Stimulated activated CD8-positive, alpha-beta memory T cell treated with anti-CD3 and anti-CD28 coated beads, Interleukin-4, amount 100 ng/mL, for 24 hours (primary cell): ENCODE results near the gene TCF3.

ENCODE experiments used
- DNase-seq: peaks from one replicate; pipeline ENCODE4 v3.0.0-alpha.2; 2020; ENCODE audit warnings: low read depth

TCF3 gene

DNA sequence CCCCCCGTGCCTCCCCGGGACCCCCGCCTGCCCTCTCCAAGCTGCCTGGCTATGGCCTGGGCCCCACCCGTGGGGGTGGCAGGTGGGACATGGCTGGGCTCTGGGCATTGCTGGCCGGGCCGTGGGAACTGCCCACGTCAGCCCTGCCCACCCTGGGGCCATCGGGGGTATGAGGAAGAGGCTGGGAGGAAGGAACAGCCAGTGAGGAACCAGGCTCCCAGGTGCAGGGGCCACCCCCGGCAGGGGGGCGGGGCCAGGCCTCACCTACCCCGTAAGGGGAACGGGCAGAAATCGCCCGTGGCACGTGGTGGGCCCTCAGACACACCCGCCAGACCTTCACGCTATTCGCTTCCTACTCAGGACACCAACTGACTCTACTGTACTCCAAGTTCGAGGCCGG lies 22.4 kb downstream of the TCF3 start:
- no peak for DNase-seq

DNA sequence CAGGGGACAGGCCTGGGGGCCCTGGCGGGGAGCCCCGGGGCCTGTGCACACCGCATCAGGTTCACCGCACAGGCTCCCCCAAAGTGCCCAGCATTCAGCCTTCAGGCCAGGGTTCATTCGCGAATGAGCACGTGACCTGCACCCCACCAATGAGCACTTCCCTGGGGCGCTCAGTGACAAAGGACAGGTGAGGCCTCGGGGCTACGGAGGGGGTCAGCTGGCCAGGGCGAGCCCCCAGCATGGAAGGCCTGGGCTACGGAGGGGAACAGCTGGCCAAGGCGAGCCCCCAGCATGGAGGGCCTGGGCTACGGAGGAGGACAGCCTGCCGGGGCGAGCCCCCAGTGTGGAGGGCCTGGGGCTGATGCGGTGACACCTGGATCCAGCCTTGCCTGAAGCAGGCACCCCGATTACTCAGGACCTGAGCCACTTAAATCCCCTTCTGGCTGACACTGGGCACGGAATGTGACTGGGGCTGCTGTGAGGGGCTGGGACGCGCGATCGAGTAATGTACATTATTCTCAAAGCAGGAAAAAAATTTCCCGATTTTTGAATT lies 23.1 kb downstream of the TCF3 start:
- no peak for DNase-seq

DNA sequence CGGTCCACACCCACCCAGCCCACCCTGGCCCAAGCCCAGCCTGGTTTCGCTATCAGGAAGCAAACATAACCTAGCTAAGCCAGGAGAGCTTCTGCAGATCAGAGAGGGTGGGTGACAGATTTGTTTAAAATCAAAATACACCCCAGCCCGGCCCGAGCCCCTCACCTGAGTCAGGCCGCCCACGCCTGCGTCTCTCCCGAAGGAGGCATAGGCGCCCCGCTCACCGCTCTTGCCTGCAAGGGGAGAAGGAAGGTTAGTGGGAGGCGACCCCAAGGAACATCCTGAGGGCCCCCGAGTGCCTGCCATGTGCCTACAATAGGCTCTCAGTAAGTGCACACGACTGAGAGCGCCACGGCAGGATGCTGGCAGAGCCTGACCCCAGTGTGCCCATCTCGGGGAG lies 25.2 kb downstream of the TCF3 start:
- DNase-seq: no peak

DNA sequence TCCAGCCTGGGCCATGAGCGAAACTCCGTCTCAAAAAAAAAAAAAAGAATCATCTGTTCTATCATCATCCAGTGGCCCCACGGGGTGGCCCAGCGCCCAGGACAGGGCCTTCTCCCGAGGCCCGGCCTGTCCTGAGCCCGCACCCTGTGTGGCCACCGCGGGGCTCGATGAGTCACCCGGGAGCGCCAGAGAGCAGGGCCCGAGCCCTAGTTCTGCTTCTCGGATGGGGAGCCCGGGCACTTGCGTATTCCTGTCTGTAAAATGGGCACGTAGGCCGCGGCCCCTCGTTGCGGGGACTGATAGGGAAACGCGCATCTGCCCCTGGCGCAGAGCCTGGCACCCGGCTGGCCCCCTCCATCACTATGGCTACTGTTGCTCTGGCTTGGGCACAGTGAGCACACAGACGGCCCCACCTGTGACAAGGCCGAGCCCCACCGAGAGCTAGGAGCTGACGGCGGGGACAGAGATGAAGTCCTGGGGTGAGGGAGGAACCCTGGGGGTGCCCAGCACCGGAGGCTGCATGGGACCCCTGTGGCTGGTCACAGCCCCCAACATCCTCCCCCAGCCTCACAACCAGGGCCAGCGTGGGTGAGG lies 25.9 kb downstream of the TCF3 start:
- no peak for DNase-seq

DNA sequence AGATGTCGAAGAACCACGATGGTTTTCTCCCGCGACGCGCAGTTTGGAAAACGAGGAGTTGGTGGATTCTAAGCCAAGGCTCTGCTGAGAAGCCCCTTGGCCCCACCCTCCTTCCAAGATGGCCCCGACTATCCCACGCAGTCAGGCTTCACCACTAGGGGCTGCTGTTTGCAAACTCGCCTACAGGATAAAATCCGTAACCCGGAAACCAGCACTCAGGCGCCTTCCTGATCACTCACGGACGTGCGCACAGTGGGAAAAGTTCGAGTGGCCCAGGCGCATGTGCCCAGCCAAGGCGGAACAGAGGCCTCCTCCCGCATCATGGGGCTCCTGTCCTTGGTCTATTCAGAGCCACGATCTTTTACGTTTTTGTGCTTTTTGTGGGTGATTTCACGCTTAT lies 28.0 kb downstream of the TCF3 start:
- peak; percentile 49 for DNase-seq

DNA sequence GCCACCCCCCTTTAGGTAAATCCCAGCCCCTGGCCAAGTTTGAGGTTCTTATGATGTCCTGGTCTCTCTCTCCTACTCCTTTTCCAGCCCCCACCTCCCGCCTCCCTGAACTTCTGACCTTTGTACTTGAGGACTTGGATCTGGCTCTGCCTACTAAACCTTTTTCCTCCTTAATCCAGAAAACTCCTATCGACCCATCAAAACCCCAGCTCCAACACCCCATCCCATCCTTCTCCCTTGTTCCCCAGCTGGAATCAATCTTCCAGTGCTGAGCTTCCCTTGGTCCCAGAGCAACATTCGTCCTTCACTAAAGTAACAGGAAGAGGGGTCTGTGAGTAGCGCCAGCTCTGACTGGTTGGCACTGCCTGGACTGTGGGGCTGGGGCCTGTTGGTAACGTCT lies 29.9 kb downstream of the TCF3 start:
- no peak for DNase-seq

DNA sequence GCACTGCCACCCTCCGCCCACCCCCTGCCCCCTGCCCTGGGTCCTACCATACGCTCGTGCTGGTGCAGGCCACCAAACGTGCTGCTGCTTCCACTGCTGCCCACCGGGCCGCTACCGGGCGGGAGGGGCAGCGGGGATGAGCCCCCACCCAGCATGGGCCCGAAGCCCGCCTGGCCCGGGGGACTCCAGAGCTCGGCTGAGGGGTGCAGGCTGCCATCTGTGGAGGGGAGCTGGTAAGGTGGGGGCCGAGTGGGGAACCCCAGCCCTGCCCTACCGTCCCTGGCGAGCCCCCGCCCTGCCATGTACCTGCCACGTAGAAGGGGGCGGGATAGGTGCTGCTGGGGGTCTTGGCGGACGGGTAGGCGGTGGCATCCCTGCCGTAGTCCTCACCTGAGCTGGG lies 30.4 kb downstream of the TCF3 start:
- DNase-seq: no peak

DNA sequence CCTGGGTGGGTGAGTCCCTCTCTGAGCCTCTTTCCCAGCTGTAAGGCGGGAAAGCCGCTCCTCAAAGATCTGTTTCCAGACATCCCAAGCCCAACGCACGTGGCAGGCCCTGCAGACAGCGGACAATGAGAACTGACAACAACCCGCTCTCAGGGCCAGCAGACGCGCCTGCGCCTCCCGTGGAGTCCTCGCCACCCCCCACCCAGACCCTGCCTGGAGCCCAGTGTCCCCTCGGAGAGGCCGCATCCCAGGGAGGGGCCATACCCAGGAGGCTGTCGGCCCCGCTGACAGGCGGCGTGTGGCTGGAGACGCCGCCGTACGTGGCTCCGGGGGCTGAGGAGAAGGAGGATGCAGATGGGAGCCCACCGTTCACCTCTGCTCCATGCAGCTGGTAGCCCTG lies 30.8 kb downstream of the TCF3 start:
- no peak for DNase-seq

DNA sequence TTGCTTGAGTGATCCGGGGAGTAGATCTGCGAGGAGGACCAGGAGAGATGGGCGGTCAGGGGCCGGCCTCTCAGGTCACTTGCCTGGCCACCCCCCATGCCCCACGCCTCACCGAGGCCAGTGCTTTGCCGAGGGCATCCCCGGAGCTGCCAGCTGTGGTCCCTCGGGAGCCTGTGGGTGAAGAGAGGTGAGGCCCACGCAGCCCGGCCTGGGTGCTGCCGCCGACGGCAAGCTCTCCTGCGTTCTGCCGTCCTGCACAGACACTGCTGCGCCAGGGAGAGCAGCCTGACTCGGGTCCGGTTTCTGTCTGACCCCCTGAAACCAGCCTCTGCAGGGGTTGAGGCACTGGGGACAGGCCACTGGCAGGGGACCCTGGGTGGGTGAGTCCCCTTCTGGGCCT lies 31.4 kb downstream of the TCF3 start:
- DNase-seq: no peak

DNA sequence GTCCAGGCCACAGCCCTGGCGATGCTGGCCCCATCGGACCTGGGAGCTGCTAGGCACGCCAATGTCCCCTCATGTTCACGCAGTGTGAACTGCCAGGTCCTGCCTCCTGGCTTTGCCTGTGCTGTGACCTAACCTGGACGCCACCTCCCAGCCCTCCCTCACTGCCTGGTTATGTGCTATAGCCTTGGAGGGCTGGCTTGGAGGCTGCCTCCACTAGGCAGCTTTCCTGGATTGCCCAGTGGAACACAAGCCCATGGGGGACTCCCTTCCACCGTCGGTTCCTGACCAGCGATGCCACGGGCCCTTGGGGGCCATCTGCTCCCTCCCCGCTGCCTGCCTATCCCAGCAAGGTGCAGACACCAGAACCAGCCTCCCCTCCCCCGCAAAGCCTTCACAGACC lies 31.9 kb downstream of the TCF3 start:
- DNase-seq: no peak

DNA sequence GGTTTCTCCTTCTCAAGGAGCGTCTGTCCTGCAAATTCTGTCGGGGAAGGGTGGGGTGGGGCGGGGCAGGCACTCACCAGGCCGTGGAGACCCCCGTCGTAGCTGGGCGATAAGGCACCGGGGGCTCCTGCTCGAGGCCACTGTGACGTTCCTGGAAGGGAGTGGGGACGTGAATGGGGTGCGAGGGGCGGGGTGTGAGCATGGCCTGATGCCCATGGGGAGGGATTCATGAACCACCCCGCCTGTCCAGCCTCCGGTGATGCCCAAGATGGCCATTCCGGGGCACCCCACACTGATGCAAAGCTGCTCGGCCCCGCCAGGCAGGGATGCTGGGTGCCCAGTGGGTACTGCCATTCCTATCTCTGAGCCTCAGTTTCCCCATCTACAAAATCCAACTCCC lies 32.7 kb downstream of the TCF3 start:
- no peak for DNase-seq

DNA sequence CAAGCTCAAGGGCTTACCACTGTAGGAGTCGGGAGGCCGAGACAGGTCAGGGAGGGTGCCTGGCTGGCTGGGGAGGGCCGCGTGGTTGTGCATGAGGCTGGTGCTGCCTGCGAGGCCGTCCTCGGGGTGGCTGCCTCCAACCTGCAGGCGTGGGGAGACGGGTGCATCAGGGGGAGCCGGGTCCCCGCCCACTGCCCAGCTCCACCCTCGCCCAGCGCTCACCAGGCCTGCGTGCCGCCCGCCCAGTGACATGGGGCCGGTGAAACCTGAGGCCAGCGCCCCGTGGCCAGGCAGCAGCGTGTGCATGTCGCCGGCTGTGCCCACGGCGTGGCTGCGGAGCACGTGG lies 33.3 kb downstream of the TCF3 start:
- DNase-seq: no peak

DNA sequence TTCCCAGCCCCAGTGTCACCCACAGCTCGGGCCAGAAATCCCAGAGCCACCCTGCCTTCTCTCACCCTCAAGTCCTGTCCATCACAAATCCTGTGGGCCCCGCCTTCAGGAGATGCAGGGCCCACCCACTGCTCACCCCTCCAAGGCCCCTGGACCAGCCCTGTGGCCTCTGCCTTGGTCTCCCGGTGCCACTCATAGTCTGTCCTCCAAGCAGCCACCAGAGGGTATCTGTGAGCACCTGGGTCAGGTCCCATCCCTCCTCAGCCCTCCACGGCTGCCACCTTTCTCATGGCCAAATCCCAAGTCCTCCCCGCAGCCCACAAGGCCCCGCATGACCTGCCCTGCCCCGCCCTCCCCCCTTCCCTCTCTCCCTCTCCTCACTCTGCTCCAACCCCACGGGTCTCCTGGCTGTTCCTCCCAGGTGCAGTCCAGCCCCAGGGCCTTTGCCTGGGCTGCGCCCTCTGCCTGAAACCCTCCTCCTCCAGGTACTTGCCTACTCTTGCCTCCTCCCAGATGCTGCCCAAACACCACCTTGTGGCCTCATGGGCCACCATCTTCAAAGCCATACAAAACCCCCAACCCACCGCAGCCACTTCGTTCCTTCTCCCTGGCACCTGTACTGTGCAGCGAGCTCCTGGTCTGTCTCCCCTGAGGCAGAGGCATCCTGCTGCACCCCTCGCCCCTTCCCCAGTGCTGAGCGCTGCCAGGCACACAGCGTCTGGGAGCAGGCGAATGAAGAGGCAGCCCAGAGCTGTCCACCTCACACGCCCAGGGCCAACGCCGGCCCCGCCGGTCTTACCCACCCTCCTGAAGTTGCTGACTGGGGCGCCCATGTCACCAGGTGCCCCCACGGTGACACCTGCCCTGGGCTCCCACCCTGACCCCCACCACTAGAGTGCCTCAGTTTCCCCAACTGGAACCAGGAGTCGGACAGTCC lies 34.0 kb downstream of the TCF3 start:
- no peak for DNase-seq

DNA sequence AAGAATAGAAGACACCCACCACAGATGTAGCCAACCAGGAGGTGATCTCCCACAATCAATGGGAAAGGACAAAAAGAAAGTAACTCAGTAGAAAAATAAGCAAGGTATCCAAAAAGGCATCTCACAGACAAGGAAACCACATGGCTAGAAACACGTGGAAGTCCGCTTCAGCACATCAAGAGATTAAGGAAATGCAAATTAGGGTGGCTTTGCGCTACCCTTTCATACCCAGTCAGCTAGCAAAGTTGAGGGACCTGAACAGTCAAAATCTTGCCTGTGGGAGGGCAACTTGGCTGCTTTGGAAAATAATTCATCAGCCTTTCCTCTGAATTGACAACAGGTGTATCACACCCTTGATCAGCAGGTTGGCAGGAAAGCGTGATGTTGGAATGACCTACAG lies 35.5 kb downstream of the TCF3 start:
- no peak for DNase-seq

DNA sequence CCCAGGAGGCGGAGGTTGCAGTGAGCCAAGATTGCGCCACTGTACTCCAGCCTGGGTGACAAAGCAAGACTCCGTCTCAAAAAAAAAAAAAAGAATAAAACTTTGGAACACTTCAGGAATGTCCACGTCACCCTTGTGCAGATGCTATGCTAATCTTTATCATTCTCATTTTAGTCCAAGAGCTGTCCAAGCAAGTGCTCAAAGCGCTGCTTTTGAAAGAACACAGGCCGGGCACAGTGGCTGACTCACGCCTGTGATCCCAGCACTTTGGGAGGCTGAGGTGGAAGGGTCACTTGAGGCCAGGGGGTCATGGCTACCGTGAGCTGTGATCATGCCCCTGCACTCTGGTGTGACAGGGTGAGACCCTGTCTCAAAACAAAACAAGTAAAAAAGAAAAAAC lies 36.0 kb downstream of the TCF3 start:
- no peak for DNase-seq

DNA sequence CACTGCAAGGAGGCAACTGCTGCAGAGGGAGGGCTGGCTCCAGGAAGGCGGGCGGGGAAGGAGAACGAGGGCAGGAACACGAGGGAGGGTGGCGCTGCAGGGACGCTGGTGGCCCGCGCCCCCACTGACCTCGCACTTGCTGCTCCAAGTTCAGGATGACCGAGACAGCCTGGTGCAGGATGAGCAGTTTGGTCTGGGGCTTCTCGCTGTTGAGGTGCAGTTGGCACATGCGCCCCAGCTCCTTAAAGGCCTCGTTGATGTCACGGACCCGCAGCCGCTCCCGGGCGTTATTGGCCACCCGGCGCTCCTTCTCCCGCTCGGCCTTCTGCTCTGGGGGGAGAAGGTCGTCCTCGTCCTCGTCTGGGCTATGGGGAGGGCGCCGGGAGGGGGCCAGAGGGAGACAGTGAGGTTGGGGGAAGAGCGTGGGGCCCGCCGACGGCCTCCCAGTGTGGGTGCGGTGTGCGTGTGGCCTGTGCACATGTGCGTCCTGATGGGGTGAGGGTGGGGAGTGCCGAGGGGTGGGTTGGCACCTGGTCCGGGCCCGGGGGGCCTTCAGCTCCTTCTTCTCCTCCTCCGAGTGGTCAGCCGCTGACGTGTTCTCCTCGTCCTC lies 37.2 kb downstream of the TCF3 start:
- DNase-seq: no peak

DNA sequence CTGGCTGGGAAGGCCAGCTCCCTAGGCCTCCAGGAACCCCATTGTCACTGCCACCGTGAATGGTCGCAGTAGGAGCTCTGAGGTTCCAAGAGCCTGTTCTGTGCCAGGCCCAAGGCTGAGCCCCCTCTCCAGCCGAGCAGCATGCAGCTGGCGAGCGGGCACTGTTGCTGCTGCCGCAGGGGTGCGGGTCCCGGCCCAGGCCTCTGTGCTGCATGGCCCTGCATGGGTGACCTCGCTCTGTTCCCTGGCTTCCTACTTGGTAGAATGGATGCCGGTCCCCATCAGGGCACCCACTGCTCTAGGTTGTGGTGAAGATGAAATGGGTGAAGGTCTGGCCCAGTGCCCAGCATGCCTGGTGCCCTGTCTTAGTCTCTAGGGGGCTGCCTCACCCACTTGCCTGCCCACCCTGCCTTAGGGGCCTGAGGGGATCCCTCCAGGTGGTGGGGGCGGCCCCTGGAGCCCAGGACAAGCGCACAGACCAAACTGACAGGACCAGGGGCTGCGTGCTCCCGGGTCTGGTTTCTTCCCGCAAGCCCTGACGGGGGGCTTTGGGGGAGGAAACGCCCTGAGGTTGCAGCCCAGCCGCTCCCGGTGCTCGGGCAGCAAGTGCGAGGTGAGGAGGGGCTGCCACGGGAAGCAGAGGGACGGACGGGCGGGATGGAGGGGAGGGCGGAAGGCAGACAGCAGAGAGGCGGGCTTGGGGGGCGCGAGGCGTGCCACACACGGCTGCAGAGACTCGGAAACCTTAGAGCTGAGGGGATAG lies 38.4 kb downstream of the TCF3 start:
- no peak for DNase-seq

DNA sequence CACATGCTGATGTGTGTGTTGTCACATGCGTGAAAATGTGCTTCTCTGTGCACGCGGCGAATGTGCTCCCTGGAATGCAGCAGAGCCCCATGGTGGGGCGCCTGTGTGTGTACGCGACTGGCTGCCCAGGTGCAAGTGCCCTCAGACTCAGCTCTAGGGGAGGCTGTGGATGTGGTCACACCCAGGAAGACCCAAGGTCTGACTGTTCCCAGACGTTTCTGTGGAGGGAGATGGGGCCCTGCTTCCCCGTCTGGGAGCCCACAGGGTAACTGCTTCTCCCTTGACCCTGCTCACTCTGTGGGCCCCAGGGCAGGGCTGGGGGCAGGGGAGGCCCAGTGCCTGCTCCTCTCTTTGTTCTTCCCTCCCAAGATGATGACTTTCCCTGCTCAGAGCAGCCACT lies 39.3 kb downstream of the TCF3 start:
- DNase-seq: no peak

DNA sequence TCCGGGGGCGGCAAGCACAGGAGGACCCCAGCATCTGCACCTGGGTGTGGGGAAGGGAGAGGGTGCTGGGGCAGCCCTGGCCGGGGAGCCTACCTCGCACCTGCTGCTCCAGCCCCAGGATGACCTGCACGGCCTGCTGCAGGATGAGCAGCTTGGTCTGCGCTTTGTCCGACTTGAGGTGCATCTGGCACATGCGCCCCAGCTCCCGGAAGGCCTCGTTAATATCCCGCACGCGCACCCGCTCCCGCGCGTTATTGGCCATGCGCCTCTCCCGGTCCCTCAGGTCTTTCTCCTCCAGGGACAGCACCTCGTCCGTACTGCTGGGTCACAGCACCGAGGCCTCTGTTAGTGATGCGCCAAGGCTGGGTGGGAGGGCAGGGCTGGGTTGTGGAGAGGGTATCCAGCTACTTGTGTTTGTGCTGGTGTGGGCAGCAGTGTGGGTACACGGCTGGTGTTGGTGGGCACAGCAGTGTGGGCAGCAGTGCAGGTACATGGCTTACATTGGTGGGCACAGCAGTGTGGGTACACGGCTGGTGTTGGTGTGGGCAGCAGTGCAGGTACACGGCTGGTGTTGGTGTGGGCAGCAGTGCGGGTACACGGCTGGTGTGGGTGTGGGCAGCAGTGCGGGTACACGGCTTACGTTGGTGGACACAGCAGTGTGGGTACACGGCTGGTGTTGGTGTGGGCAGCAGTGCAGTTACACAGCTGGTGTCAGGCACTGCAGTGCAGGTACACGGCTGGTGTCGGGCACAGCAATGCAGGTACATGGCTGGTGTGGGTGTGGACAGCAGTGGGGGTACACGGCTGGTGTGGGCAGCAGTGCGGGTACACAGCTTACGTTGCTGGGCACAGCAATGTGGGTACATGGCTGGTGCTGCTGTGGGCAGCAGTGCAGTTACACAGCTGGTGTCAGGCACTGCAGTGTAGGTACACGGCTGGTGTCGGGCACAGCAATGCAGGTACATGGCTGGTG lies 40.0 kb downstream of the TCF3 start:
- DNase-seq: no peak

DNA sequence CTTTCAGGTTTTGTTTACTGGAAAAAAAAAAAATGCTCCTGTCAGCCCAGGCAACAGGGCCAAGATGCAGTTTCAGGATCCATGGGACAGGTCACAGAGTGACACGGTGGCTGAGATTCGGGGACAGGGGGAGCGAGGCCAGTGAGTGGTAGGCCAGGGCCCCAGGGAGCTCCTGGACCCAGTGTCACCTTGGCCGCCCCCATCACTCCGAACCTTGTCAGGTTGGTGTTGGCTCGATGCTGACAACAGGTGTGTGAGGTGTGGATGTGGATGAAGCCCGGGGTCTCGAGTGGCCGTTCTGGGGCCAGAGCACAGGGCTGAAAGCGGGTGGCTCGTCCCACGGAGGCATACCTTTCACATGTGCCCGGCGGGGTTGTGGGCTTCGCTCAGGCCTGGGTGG lies 41.1 kb downstream of the TCF3 start:
- no peak for DNase-seq

DNA sequence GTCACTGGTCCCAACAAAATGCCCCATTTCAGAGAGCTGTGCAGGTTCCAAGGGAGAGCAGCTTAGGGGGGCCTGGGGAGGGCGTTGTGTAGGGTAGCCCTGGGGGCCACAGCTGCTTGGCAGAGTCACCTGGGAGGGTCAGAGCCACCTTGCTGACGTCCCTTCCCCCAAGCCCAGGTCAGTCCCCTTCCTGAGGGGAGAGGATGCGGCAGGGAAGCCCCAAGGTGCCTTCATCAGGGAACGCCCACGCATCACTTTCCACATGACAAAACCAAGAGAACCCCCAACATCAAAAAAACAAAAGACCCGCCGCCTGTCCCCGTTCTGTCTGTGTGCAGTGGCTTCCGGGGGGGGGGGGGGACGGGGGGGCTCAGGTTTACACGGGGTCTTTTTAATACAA lies 41.8 kb downstream of the TCF3 start:
- DNase-seq: no peak
